ENCODE measurements around the gene PTPN23.
A peak's percentile ranks its signal among the peaks of the same experiment; 100 is the strongest.

Gene PTPN23

DNA sequence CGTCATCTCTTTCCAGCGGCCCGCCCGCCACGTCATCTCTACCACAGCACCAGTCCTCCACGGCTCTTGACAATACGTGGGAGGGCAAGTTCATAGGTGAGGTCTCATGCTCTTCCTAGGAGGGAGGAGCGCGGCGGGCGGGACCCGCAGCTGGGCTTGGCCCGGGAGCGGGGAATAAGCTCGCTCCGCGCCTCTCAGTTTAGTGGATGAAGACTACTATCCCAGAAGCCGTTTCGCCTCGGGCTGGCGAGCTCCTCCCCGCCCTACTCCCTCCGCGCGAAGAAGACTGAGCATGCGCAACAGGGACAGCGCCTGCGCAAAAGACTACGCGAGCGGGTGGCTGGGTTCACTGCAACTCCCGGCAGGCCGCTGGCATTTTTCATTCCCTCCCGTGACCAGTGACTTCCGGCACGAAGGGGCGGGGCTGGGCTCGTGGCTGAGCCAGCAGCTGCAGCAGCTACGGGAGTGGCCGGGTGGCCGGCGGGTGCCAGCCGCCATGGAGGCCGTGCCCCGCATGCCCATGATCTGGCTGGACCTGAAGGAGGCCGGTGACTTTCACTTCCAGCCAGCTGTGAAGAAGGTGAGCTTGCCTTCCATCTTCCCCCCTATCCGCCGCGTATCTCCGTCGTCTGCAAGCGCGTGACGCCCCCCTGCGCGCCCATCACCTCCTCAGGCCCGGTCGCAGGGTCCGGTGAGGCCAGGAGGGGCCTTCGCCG lies at the start of gene PTPN23:
Gene PTPN23, plus strand, starts transcription at position 421 of the 716 bp plus-strand sequence. Its CDS starts 76 bp downstream, at position 497.
- no peak for TF ChIP-seq CTCF (conservative IDR thresholded peaks at IDR 0.05)

DNA sequence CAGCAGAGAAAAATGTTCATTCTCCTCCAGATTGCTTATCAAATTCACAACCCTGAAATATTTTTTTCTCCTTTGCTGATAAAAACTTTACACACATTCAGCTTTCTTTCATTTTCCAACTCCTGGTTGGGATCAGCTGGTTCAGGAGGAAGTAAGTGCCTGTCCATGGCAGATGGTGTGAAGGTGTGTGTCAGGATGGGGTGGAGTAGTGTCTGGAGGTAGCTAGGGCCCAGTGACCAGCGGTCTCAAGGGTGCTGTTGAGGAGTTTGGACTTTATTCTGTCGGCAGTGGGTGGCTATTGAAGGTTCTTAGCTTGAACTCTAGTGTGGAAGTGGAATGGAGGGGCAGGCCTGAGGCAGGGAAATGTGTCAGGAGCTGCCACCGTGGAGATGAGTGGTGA lies 46.9 kb upstream of the PTPN23 start:
- H3K27ac ChIP-seq, result no peak overlapping the region
- no peak for TF ChIP-seq CTCF (conservative IDR thresholded peaks at IDR 0.05)

More for the DNA sequence above, at the start of gene PTPN23:
- H3K27ac ChIP-seq, result peak within 1 kb of the TSS; percentile 98

- no peak overlapping the region for H3K27ac ChIP-seq
- TF ChIP-seq CTCF (conservative IDR thresholded peaks at IDR 0.05), result no peak
These were observed 43.2 kb upstream of the PTPN23 start for GRCh38 chr3:47337656-47338055.

DNA sequence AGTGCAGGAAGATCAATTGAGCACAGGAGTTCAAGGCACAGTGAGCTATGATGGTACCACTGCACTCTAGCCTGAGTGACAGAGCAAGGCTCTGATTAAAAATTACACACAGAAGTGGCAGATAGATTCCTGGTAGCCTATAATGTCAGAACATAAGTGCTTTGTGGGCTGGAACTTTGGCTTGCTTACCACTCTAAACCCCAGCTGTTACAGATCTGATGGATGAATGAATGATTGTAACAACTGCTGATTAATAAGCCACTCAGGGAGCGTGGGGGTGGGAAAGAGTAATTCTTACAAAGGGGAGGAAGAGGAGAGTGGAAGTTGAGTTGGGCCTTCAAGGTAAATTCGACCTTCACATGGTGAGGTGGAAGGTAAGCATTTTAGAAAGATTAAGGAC lies 40.9 kb upstream of the PTPN23 start:
- no peak for TF ChIP-seq CTCF (conservative IDR thresholded peaks at IDR 0.05)
- no peak overlapping the region for H3K27ac ChIP-seq

DNA sequence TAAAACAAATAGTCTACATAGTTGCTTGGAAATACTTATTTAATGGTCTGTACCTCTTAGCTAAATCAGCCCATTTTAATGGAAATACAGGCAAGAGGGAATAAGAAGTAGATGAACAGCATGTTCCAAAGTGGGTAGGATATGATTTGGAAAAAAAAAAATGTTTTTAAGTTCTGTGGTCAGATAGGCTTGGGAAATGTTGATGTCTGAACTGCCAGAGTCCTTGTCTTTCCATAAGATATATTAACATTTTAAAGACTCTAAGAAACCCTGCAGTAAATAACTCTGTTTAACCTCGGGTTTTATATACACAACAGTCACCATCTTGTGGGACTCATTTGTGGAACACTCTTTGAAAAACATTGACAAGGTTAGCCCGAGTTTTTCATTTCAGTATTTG lies 40.0 kb upstream of the PTPN23 start:
- H3K27ac ChIP-seq, result no peak overlapping the region
- no peak for TF ChIP-seq CTCF (conservative IDR thresholded peaks at IDR 0.05)

GRCh38 chr3:47342151-47342550 lies 38.7 kb upstream of the PTPN23 start:
- H3K27ac ChIP-seq, result no peak overlapping the region
- no peak for TF ChIP-seq CTCF (conservative IDR thresholded peaks at IDR 0.05)

GRCh38 chr3:47342812-47343211 lies 38.0 kb upstream of the PTPN23 start:
- H3K27ac ChIP-seq, result no peak overlapping the region
- no peak for TF ChIP-seq CTCF (conservative IDR thresholded peaks at IDR 0.05)
